H1 (cell line): ENCODE data around the gene KCNJ9. TPM values are rescaled to one million over a fixed set of nuclear protein-coding genes. Genes with fewer than 3 reads are reported as not detected.

ENCODE experiments used
- BCL11A ChIP-seq, 2 experiments: IDR thresholded peaks; one replicate each; pipeline ENCODE4 v1.6.1; 2011; ENCODE audit warnings: low read depth in 2 of 2, low read length in 2 of 2, mild to moderate bottlenecking in 2 of 2
- KDM1A ChIP-seq: fragments of 200-600, 300-600 bp; sonication (generic); IDR thresholded peaks from 2 replicates; pipeline ENCODE4 v1.7.1; 2016; ENCODE audit warnings: mild to moderate bottlenecking, low read length, borderline replicate concordance
- SP1 ChIP-seq: IDR thresholded peaks from 2 replicates; pipeline ENCODE4 v1.6.1; 2011; ENCODE audit warnings: low read depth, low read length
- polyA plus RNA-seq, 7 experiments: library from polyadenylated mRNA; depleted of rRNA in 3 of 7; stranded (reverse) in 5 of 7; unstranded in 2 of 7; fragments of >200 nt in 5 of 7; fragments of 200-250 nt in 2 of 7; gene quantifications; 1 replicate in 5 of 7; 2 replicates in 1 of 7; 4 replicates in 1 of 7; pipeline versions ENCODE4 v1.2.1 to v1.2.3, GENCODE V29; 2011 to 2013; ENCODE audit warnings: missing spikeins in 2 of 7, mixed read lengths in 2 of 7
- total RNA-seq: library from RNA; stranded (reverse); fragmentation: NEBNext Ultra II Directional; extraction: Animal tissue kit (Norgen Biotek cat#: 25700); gene quantifications from 2 replicates; pipeline ENCODE4 v1.2.1, GENCODE V29; 2021
- TF ChIP-seq, protein P1 (sequence below): fragments of 300-600 bp; sonication (generic); IDR thresholded peaks from 2 replicates; pipeline ENCODE4 v1.7.1; 2012; ENCODE audit warnings: low read length, moderate library complexity, mild to moderate bottlenecking, inconsistent platforms; ENCODE audit not compliant: insufficient replicate concordance

Gene KCNJ9
- total and polyA plus RNA-seq, 2 of the 8 experiments (the other 6 are each of a cell fraction or from before 2014, with no cell fraction given), result 0.02 to 0.13 TPM

DNA sequence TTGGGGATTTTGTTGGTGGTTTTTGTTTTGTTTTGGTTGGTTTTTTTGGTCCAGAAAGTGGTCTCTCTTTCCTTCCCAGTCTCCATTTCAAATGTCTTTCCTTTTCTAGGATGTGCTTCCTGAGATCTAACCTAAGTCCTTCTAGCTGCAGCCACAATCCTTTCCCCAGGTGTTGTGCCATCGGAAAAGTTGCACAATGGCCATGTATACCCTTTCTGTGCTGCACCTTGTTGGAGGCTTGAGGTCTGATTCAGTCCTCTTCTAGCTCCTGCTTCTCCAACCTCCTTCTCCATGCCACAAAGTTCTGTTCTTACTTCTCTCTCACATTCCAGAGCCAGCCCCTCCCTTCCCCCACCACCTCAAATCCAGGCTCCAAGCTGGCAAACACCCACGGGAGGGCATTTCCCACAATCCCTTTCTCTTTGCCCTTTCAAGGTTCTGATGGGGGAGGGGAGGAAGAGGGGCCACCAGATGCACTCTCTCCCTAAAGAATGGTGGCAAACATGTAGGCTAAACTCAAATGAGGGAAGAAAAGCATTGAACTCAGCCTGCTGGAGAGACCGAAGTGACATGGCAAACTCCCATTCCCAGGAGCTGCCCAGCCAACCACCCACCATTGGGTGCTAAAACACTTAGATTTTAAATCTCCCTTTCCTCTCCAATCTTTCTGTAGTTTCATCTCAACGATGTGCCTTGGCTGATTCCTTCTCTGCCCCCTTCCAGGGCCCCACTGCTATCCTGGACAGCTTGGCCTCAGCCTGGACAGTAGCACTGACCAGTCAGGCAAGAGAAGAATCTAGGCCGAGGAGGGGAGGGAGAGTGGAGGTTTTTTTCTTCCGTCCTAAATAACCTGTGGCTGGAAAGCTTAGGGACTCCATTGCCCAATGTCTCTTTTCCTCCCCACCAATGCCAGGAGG lies 14.3 kb upstream of the KCNJ9 start (continued):
- TF ChIP-seq, protein P1, sequence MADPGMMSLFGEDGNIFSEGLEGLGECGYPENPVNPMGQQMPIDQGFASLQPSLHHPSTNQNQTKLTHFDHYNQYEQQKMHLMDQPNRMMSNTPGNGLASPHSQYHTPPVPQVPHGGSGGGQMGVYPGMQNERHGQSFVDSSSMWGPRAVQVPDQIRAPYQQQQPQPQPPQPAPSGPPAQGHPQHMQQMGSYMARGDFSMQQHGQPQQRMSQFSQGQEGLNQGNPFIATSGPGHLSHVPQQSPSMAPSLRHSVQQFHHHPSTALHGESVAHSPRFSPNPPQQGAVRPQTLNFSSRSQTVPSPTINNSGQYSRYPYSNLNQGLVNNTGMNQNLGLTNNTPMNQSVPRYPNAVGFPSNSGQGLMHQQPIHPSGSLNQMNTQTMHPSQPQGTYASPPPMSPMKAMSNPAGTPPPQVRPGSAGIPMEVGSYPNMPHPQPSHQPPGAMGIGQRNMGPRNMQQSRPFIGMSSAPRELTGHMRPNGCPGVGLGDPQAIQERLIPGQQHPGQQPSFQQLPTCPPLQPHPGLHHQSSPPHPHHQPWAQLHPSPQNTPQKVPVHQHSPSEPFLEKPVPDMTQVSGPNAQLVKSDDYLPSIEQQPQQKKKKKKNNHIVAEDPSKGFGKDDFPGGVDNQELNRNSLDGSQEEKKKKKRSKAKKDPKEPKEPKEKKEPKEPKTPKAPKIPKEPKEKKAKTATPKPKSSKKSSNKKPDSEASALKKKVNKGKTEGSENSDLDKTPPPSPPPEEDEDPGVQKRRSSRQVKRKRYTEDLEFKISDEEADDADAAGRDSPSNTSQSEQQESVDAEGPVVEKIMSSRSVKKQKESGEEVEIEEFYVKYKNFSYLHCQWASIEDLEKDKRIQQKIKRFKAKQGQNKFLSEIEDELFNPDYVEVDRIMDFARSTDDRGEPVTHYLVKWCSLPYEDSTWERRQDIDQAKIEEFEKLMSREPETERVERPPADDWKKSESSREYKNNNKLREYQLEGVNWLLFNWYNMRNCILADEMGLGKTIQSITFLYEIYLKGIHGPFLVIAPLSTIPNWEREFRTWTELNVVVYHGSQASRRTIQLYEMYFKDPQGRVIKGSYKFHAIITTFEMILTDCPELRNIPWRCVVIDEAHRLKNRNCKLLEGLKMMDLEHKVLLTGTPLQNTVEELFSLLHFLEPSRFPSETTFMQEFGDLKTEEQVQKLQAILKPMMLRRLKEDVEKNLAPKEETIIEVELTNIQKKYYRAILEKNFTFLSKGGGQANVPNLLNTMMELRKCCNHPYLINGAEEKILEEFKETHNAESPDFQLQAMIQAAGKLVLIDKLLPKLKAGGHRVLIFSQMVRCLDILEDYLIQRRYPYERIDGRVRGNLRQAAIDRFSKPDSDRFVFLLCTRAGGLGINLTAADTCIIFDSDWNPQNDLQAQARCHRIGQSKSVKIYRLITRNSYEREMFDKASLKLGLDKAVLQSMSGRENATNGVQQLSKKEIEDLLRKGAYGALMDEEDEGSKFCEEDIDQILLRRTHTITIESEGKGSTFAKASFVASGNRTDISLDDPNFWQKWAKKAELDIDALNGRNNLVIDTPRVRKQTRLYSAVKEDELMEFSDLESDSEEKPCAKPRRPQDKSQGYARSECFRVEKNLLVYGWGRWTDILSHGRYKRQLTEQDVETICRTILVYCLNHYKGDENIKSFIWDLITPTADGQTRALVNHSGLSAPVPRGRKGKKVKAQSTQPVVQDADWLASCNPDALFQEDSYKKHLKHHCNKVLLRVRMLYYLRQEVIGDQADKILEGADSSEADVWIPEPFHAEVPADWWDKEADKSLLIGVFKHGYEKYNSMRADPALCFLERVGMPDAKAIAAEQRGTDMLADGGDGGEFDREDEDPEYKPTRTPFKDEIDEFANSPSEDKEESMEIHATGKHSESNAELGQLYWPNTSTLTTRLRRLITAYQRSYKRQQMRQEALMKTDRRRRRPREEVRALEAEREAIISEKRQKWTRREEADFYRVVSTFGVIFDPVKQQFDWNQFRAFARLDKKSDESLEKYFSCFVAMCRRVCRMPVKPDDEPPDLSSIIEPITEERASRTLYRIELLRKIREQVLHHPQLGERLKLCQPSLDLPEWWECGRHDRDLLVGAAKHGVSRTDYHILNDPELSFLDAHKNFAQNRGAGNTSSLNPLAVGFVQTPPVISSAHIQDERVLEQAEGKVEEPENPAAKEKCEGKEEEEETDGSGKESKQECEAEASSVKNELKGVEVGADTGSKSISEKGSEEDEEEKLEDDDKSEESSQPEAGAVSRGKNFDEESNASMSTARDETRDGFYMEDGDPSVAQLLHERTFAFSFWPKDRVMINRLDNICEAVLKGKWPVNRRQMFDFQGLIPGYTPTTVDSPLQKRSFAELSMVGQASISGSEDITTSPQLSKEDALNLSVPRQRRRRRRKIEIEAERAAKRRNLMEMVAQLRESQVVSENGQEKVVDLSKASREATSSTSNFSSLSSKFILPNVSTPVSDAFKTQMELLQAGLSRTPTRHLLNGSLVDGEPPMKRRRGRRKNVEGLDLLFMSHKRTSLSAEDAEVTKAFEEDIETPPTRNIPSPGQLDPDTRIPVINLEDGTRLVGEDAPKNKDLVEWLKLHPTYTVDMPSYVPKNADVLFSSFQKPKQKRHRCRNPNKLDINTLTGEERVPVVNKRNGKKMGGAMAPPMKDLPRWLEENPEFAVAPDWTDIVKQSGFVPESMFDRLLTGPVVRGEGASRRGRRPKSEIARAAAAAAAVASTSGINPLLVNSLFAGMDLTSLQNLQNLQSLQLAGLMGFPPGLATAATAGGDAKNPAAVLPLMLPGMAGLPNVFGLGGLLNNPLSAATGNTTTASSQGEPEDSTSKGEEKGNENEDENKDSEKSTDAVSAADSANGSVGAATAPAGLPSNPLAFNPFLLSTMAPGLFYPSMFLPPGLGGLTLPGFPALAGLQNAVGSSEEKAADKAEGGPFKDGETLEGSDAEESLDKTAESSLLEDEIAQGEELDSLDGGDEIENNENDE, result no peak
- TF ChIP-seq BCL11A (IDR thresholded peaks at IDR 0.05; ENCODE audit: low read depth in 2 of 2, low read length in 2 of 2) (no peak), KDM1A (peak; percentile 83; the same call in 1 of the 2 replicates), SP1 (0 out of 2 replicates have a peak, but pooled peaks have one; percentile 36)
